ENCODE results near the gene CHTF18. TPM values are rescaled to one million over a fixed set of nuclear protein-coding genes. Genes with fewer than 3 reads are reported as not detected.

The CHTF18 gene
- total RNA-seq, 1 donor from 2014 or later: 56.8 TPM

- peaks cover 6% of the 10 kb centered on the region for H3K4me1 Mint-ChIP-seq (ENCODE audit: unreplicated experiment)
- no peak overlapping the region for H3K27ac Mint-ChIP-seq (ENCODE audit: unreplicated experiment)
- DNase-seq (ENCODE audit: low spot score): peak; percentile 81
- TF ChIP-seq CTCF (IDR thresholded peaks at IDR 0.05; ENCODE audit: unreplicated experiment): peak; percentile 60
- no peak overlapping the region for H3K4me3 Mint-ChIP-seq (ENCODE audit: unreplicated experiment)
- H3K9me3 Mint-ChIP-seq (ENCODE audit: unreplicated experiment): no peaks in the 10 kb centered on the region
- no peaks in the 10 kb centered on the region for H3K36me3 Mint-ChIP-seq (ENCODE audit: low read depth, unreplicated experiment)
- H3K27me3 Mint-ChIP-seq (ENCODE audit: unreplicated experiment): peaks cover 6% of the 10 kb centered on the region
These were observed 24.9 kb downstream of the CHTF18 start for GRCh38 chr16:813204-813915.

- H3K4me3 Mint-ChIP-seq (ENCODE audit: unreplicated experiment): no peak overlapping the region
- peak; percentile 19 for TF ChIP-seq CTCF (IDR thresholded peaks at IDR 0.05; ENCODE audit: unreplicated experiment)
- peaks cover 2% of the 10 kb centered on the region for H3K4me1 Mint-ChIP-seq (ENCODE audit: unreplicated experiment)
- H3K27ac Mint-ChIP-seq (ENCODE audit: unreplicated experiment): no peak overlapping the region
- no peaks in the 10 kb centered on the region for H3K9me3 Mint-ChIP-seq (ENCODE audit: unreplicated experiment)
- peaks cover 3% of the 10 kb centered on the region for H3K27me3 Mint-ChIP-seq (ENCODE audit: unreplicated experiment)
- DNase-seq (ENCODE audit: low spot score): no peak
- H3K36me3 Mint-ChIP-seq (ENCODE audit: low read depth, unreplicated experiment): no peaks in the 10 kb centered on the region
These were observed 25.5 kb downstream of the CHTF18 start for GRCh38 chr16:813916-814412.

- H3K27ac Mint-ChIP-seq (ENCODE audit: unreplicated experiment): no peak overlapping the region
- no peak for DNase-seq (ENCODE audit: low spot score)
- H3K36me3 Mint-ChIP-seq (ENCODE audit: low read depth, unreplicated experiment): no peaks in the 10 kb centered on the region
- no peak overlapping the region for H3K4me3 Mint-ChIP-seq (ENCODE audit: unreplicated experiment)
- H3K4me1 Mint-ChIP-seq (ENCODE audit: unreplicated experiment): no peaks in the 10 kb centered on the region
- no peaks in the 10 kb centered on the region for H3K9me3 Mint-ChIP-seq (ENCODE audit: unreplicated experiment)
- no peak for TF ChIP-seq CTCF (IDR thresholded peaks at IDR 0.05; ENCODE audit: unreplicated experiment)
- H3K27me3 Mint-ChIP-seq (ENCODE audit: unreplicated experiment): peaks cover 3% of the 10 kb centered on the region
These were observed 26.6 kb downstream of the CHTF18 start for GRCh38 chr16:814974-815373.

GRCh38 chr16:815861-816260, 27.4 kb downstream of the CHTF18 start:
- no peak overlapping the region for H3K4me3 Mint-ChIP-seq (ENCODE audit: unreplicated experiment)

More at GRCh38 chr16:815861-816260, 27.4 kb downstream of the CHTF18 start:
- no peaks in the 10 kb centered on the region for H3K9me3 Mint-ChIP-seq (ENCODE audit: unreplicated experiment)
- no peak overlapping the region for H3K27ac Mint-ChIP-seq (ENCODE audit: unreplicated experiment)
- H3K27me3 Mint-ChIP-seq (ENCODE audit: unreplicated experiment): peaks cover 3% of the 10 kb centered on the region
- H3K36me3 Mint-ChIP-seq (ENCODE audit: low read depth, unreplicated experiment): no peaks in the 10 kb centered on the region
- no peak for DNase-seq (ENCODE audit: low spot score)
- no peak for TF ChIP-seq CTCF (IDR thresholded peaks at IDR 0.05; ENCODE audit: unreplicated experiment)
- no peaks in the 10 kb centered on the region for H3K4me1 Mint-ChIP-seq (ENCODE audit: unreplicated experiment)
